H1 (cell line): Measurements from ENCODE around the gene MXD4. TPM values are rescaled to one million over a fixed set of nuclear protein-coding genes. Genes with fewer than 3 reads are reported as not detected.

ENCODE experiments used
- BCL11A ChIP-seq, 2 experiments: IDR thresholded peaks; one replicate each; pipeline ENCODE4 v1.6.1; 2011; ENCODE audit warnings: low read depth in 2 of 2, low read length in 2 of 2, mild to moderate bottlenecking in 2 of 2
- POU5F1 ChIP-seq: IDR thresholded peaks from 2 replicates; pipeline ENCODE4 v1.6.1; 2011; ENCODE audit warnings: low read depth, mild to moderate bottlenecking, low read length, moderate library complexity
- RFX5 ChIP-seq: IDR thresholded peaks from 2 replicates; pipeline ENCODE4 v1.6.1; 2011; ENCODE audit warnings: low read depth, low read length, improper control_type of control experiment, borderline replicate concordance
- polyA plus RNA-seq, 7 experiments: library from polyadenylated mRNA; depleted of rRNA in 3 of 7; stranded (reverse) in 5 of 7; unstranded in 2 of 7; fragments of >200 nt in 5 of 7; fragments of 200-250 nt in 2 of 7; gene quantifications; 1 replicate in 5 of 7; 2 replicates in 1 of 7; 4 replicates in 1 of 7; pipeline versions ENCODE4 v1.2.1 to v1.2.3, GENCODE V29; 2011 to 2013; ENCODE audit warnings: missing spikeins in 2 of 7, mixed read lengths in 2 of 7
- total RNA-seq: library from RNA; stranded (reverse); fragmentation: NEBNext Ultra II Directional; extraction: Animal tissue kit (Norgen Biotek cat#: 25700); gene quantifications from 2 replicates; pipeline ENCODE4 v1.2.1, GENCODE V29; 2021

Gene MXD4
- total and polyA plus RNA-seq, 2 of the 8 experiments (the other 6 are each of a cell fraction or from before 2014, with no cell fraction given), result 18.0 to 20.8 TPM

GRCh38 chr4:2257361-2258081, 4.4 kb downstream of the MXD4 start (continued):
- TF ChIP-seq POU5F1, result no peak
- TF ChIP-seq RFX5, result no peak
- no peak for TF ChIP-seq BCL11A (IDR thresholded peaks at IDR 0.05; ENCODE audit: low read depth in 2 of 2, low read length in 2 of 2)
